PC-3 (cell line): ENCODE measurements around the gene EDNRA.

Experiments used
- CTCF ChIP-seq: fragments of 300-600 bp; sonication (generic); conservative IDR thresholded peaks from 2 replicates; pipeline ENCODE4 v1.5.1; 2017; ENCODE audit warnings: antibody characterized with exemption, low read depth, mild to moderate bottlenecking, low read length
- EZH2phosphoT487 ChIP-seq: fragments of 300-600 bp; sonication (generic); IDR thresholded peaks from 2 replicates; pipeline ENCODE4 v1.6.1; 2018; ENCODE audit warnings: mild to moderate bottlenecking, antibody characterized with exemption, low read length, borderline replicate concordance

- TF ChIP-seq CTCF (no peak), EZH2phosphoT487 (no peak)
These were observed 746 bp downstream of the EDNRA start for GRCh38 chr4:147481577-147482109.
